ENCODE results near the gene CSRNP3.

The CSRNP3 gene, protein sequence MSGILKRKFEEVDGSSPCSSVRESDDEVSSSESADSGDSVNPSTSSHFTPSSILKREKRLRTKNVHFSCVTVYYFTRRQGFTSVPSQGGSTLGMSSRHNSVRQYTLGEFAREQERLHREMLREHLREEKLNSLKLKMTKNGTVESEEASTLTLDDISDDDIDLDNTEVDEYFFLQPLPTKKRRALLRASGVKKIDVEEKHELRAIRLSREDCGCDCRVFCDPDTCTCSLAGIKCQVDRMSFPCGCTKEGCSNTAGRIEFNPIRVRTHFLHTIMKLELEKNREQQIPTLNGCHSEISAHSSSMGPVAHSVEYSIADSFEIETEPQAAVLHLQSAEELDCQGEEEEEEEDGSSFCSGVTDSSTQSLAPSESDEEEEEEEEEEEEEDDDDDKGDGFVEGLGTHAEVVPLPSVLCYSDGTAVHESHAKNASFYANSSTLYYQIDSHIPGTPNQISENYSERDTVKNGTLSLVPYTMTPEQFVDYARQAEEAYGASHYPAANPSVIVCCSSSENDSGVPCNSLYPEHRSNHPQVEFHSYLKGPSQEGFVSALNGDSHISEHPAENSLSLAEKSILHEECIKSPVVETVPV

GRCh38 chr2:165469417-165469816 lies at the start of gene CSRNP3:
Gene CSRNP3, plus strand, starts transcription at chr2:165469698. Its CDS starts 125,368 bp downstream, at chr2:165595066.
- no peak for DNase-seq

DNA sequence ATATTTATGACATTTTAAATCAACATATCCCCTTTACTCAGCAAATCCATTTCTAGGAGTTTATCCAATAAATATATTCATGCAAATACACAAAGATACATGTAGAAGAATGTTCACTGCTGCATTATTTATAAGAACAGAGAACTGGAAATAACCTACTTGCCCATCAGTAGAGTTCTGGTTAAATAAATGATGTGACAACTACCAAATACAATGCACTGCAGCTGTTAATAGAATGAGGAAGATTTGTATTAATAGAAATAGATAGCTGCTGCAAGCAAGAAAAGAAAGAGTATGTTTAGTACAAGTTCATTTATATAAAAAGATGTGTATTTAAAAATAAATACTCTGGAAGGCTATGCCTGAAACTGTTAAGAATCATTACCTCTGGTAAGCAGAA lies 49.3 kb upstream of the CSRNP3 start:
- DNase-seq: no peak

GRCh38 chr2:165423081-165423480 lies 46.4 kb upstream of the CSRNP3 start:
- DNase-seq: no peak

- no peak for DNase-seq
These were observed 43.9 kb upstream of the CSRNP3 start for GRCh38 chr2:165425556-165425955.

GRCh38 chr2:165427686-165428085 lies 41.8 kb upstream of the CSRNP3 start:
- DNase-seq: no peak

GRCh38 chr2:165428926-165429325 lies 40.6 kb upstream of the CSRNP3 start:
- no peak for DNase-seq

- DNase-seq: no peak
These were observed 38.5 kb upstream of the CSRNP3 start for GRCh38 chr2:165431014-165431413.

DNA sequence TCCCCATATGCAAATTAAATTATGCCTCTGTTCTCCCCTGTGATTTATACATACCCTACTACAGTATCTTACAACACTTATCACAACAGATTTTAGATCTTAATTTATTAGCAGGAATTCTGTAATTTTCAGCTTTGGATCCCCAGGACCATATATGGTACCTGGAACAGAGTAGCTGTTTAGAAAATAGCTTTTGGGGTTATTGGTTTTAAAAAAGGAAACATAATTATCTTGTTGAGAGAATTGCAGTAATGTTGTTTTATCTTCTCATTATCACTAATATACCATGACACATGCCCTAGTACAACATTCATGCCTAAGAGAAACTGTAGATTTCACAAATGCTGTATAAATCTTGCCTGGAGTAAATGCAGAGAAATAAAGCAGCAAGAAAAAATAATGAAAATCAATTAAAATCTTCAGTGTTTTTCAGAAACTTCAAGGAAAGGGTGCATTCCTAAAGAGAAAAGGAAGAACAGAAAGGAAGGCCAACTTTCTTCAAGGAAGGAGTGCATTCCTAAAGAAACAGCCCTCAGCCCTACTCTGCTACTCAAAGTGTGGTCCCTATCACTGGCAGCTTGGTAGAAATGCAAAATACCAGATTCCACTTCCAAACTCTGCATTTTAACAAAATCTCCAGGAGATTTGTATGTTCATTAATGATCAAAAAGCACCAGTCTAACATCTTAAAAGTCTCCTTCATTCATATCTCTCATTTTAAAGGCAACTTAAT lies 37.1 kb upstream of the CSRNP3 start:
- no peak for DNase-seq

GRCh38 chr2:165434865-165435496 lies 34.5 kb upstream of the CSRNP3 start:
- no peak for DNase-seq

DNA sequence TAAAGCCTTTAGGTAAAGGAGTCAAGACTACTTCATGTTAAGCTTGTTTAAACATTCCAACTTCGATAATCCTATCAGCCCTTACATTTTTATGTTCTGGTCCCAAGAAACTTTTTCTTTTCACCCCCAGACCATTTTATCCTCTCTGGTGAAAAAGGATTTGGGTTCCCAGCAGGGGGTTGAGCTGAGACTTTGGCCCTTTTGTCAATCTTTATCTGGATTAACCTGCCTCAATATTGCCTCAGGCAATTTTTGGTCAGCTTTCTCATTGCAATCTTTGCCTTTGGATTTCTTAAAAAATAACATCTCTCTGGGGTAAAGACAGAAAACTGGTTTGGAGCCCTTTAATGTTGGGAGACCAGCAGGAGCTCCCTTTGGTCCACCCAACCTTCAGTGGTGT lies 33.9 kb upstream of the CSRNP3 start:
- DNase-seq: no peak

DNA sequence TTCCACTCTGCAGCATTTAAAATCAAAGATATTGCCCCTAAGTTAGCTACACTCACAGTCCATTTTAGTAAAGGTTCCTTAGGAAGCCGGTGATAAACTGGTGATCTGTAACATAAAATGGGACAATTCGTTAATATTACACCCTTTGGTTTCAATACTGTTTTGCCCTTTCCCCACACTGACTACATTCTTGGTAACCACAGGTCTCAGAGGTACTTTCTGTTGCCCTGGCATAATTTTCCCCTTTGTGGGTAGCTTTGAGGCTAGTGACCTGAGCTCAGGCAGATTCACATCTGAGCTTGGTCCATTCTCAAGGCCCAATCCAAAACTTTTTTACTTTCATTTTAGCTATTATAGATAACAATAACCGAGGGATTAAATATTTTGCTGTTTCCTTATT lies 32.9 kb upstream of the CSRNP3 start:
- no peak for DNase-seq

DNA sequence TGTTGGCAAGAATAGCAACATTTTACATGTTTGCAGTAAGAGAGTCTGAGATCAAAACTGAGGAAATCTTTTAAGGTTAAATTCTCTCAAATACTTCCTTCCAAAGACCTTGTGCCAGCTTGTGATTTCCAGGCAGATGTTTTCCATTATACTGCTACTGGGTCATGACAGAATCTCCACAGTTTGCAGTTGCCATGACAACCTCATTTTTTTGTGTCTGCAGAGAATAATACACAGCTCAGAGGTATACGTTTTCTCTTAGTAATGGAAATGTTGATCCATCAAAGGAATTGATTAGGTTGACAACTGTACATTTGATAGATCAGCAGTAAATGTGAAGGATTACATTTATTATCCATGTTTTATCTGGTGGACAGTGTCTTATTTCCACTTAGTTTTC lies 29.1 kb upstream of the CSRNP3 start:
- DNase-seq: no peak

DNA sequence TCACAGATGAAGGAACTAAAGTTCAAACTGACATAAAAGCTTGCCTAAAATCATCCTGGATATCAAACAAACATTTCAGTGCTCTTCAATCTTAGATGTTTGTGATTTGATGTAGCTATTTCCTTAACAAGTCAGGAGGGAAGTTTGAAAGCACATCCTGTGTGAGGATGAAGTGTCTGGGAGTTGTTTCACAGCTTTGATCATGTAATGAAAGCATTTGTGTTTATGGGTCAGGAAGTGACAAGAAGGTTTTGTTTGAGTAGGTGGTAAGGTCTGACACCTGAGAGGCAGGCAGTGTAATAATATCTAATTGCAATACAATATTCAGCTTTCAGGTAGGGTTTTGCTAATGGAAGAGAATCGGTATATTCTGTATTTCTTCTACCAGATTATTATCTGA lies 26.0 kb upstream of the CSRNP3 start:
- DNase-seq: peak; percentile 24

DNA sequence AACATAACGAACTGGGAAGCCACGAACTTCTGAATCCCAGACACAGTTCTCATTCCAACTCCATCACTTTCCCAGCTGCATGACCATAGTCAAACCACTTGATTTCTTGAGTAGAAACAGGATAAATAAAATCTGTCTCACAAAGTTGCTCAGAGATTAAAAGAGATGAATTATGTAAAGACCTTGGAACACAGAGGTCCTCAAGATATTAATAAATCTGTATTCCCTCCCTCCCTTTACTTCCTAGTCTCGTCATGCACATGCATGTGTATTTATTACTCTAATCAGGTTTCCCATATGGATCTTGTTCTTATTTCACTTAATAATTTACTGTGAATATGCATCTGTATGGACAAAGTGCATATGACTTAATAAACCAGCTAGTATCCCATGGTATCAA lies 21.1 kb upstream of the CSRNP3 start:
- no peak for DNase-seq

DNA sequence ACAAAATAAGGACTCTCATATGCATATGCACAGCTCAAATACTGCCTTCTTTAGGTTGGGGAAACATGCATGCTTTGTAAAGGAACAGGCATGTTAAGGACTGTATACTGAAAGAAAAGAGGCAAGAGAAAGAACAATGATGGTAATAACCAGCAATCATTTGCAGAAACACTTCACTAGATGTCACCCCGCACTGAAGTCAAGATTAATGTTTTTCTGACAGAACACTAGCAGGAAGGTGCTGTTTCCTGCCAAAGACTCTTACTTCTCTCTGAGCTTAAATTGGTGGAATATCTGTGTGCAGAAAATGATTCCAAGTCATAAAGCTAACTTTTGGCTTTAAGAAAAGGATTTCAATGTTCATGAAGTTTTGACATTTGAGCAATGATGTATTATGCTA lies 19.3 kb upstream of the CSRNP3 start:
- no peak for DNase-seq

DNA sequence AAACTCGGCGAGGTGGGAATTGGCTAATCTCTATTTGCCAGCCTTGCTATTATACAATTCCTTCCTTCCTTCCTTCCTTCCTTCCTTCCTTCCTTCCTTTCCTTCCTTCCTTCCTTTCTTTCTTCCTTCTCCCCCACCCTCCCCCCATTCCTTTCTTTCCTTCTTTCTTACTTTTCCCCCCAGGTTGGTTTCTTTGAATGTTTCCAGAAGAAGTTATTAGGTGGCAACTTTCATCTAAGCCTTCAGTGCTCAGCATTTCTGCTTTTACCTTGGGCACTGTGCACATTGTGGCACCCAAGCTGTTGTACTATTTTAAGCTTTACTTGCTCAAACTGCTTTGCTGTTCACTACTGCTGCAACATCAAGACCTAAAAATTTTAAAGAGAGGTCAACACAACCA lies 17.2 kb upstream of the CSRNP3 start:
- DNase-seq: no peak

- DNase-seq: no peak
These were observed 15.9 kb upstream of the CSRNP3 start for GRCh38 chr2:165453561-165454094.

DNA sequence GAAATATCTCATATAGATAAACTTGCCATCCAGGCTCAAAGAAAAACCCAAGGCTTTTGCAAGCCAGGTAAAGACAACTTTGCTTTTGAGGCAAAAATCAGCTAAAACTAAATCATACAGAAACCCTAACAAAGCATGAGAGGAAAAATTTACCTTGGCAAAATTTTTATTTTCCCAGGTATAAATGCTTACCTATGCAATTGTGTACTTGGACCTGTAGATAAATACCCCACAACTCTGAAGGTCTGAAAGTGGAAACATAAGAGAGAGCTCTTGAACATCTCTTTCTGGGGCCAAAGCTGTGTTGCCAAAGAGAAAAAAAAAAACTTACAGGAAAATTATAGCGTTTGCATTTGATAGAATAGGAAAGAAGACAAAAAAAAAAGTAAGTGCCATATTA lies 14.6 kb upstream of the CSRNP3 start:
- no peak for DNase-seq

GRCh38 chr2:165456027-165456426 lies 13.5 kb upstream of the CSRNP3 start:
- no peak for DNase-seq

- DNase-seq: no peak
These were observed 7.1 kb upstream of the CSRNP3 start for GRCh38 chr2:165462443-165462842.

- no peak for DNase-seq
These were observed 3.1 kb upstream of the CSRNP3 start for GRCh38 chr2:165466386-165466785.

GRCh38 chr2:165467921-165468320 lies 1.6 kb upstream of the CSRNP3 start:
- DNase-seq: no peak

DNA sequence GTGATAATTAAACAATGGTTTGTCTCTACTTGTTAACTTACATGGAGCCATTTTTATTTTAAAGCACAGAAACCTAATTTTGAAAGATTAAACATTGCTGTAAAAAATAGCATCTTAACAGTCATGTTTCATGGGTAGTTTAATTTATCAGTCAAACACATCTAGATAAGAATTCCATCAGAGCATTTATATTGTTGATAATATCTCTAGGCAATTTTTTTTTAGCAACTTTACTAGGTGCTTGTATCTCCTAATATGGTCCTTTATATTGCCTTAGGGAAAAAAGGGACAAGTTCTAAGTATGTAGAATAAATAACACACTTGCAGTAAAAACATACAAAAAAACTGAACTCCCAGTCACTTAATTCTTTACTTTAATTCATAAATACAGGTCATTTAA lies 863 bp downstream of the CSRNP3 start:
- DNase-seq: no peak

Measured in CD4-positive, alpha-beta T cell treated with Interleukin-17A for 1 hour (primary cell).